ENCODE data around the gene RHOC. TPM values are rescaled to one million over a fixed set of nuclear protein-coding genes. Genes with fewer than 3 reads are reported as not detected.

The RHOC gene
- total RNA-seq, 1 donor from 2014 or later = 131 TPM

DNA sequence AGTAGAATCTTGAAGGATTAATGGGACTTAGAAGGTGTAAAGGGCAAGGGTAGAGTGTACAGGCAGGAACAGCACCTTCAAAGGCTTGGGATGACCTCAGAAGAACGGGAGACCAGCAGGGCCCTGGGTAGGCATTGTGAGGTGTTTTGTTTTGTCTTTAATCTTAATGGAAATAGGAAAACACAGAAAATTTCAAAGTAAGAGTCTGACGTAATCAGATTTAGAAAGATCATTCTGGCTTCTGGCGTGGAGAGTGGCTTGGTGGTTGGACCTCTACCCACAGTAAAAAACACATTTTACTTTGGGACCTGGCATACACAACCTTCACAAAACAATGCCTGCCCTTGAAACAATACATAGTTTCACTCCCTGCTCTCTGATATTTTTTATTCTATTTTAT, 28.3 kb downstream of the RHOC start:
- Mint-ChIP-seq H3K27me3 (no peaks in the 10 kb centered on the region), H3K36me3 (peaks cover 33% of the 10 kb centered on the region), H3K9me3 (no peaks in the 10 kb centered on the region), H3K4me1 (ENCODE audit: unreplicated experiment) (peaks cover 21% of the 10 kb centered on the region), H3K27ac (no peak overlapping the region), H3K4me3 (no peak overlapping the region)
- no peak for DNase-seq (ENCODE audit: extremely low spot score, unreplicated experiment)
- TF ChIP-seq, protein P1, sequence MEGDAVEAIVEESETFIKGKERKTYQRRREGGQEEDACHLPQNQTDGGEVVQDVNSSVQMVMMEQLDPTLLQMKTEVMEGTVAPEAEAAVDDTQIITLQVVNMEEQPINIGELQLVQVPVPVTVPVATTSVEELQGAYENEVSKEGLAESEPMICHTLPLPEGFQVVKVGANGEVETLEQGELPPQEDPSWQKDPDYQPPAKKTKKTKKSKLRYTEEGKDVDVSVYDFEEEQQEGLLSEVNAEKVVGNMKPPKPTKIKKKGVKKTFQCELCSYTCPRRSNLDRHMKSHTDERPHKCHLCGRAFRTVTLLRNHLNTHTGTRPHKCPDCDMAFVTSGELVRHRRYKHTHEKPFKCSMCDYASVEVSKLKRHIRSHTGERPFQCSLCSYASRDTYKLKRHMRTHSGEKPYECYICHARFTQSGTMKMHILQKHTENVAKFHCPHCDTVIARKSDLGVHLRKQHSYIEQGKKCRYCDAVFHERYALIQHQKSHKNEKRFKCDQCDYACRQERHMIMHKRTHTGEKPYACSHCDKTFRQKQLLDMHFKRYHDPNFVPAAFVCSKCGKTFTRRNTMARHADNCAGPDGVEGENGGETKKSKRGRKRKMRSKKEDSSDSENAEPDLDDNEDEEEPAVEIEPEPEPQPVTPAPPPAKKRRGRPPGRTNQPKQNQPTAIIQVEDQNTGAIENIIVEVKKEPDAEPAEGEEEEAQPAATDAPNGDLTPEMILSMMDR (conservative IDR thresholded peaks at IDR 0.05) = no peak

DNA sequence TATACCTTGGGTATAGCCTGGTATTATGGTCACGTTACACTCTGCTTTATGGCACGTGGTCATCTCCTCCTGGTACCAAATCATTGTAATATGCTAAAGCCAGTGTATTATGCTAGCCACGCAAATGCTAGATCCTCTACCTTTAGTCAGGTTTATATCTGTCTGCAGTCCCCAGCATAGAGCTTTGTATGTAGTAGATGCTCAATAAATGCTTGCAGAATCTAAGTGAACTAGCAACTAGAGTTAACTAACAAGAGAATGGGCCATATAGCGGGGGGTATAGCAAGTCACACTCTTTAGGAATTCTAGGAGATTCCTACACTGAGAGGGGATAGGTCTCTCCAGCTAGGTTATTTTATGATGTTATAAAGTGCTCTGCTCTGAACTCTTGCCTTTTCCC, 29.4 kb downstream of the RHOC start:
- no peak for DNase-seq (ENCODE audit: extremely low spot score, unreplicated experiment)
- TF ChIP-seq, protein P1 (conservative IDR thresholded peaks at IDR 0.05) = no peak
- H3K27ac Mint-ChIP-seq = no peak overlapping the region
- no peaks in the 10 kb centered on the region for H3K9me3 Mint-ChIP-seq
- peaks cover 35% of the 10 kb centered on the region for H3K36me3 Mint-ChIP-seq
- peaks cover 28% of the 10 kb centered on the region for H3K4me1 Mint-ChIP-seq (ENCODE audit: unreplicated experiment)
- H3K4me3 Mint-ChIP-seq = peak overlapping the region; percentile 16
- no peaks in the 10 kb centered on the region for H3K27me3 Mint-ChIP-seq

DNA sequence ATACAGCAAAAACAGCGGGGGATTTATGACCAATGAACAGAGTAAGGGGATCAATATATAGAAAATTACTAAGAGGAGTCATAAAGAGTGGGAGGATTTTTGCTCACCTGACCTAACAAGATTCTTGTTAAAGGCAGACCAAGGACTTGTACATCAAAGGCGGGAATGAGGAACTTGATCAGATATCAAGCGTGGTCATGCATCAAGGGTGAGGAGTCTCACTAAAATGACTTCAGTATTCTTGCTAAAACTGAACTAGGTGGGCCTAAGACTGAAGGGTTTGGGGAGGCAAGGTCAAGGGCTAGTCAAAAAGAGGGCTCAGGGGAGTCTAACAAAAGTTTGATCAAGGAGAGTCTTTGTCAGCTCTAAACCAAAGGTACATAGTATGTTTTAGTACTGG, 30.4 kb downstream of the RHOC start:
- H3K36me3 Mint-ChIP-seq = peaks cover 35% of the 10 kb centered on the region
- no peaks in the 10 kb centered on the region for H3K27me3 Mint-ChIP-seq
- H3K4me1 Mint-ChIP-seq (ENCODE audit: unreplicated experiment) = peaks cover 28% of the 10 kb centered on the region
- TF ChIP-seq, protein P1 (conservative IDR thresholded peaks at IDR 0.05) = no peak
- peak overlapping the region; percentile 60 for H3K27ac Mint-ChIP-seq
- peak overlapping the region; percentile 86 for H3K4me3 Mint-ChIP-seq
- no peaks in the 10 kb centered on the region for H3K9me3 Mint-ChIP-seq
- DNase-seq (ENCODE audit: extremely low spot score, unreplicated experiment) = no peak

DNA sequence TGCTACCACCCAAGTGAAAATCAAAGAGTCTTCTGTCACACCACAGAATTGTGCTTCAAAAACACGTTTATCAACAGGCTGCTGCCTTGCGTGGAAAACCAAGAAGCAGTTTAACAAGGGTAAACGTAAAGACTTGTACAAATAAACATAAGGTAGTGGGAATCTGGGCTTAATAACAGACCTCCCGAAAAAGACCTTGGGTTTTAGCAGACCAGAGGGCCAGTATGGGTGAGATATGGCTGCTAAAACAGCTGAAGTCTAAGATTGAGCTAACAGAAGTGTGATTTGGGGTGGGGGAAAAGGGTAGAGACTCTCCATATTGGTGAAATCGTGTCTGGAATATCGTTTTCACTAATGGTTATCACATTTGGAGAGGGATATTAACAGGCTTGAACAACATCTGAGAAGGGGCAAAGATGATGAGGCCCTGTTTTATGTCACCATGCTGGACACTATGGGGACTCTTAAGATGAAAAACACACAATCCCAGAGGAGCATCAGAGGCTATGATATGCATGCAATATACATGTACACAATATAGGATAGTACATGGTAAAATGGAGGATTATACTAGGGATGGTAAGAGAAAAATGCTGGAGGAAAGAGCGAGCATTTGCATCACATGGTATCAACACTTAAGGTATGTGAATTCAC, 31.1 kb downstream of the RHOC start:
- no peak for DNase-seq (ENCODE audit: extremely low spot score, unreplicated experiment)
- Mint-ChIP-seq H3K27me3 (no peaks in the 10 kb centered on the region), H3K4me3 (peak overlapping the region; percentile 86), H3K36me3 (peaks cover 37% of the 10 kb centered on the region), H3K27ac (peak overlapping the region; percentile 66), H3K9me3 (no peaks in the 10 kb centered on the region), H3K4me1 (ENCODE audit: unreplicated experiment) (peaks cover 28% of the 10 kb centered on the region)
- TF ChIP-seq, protein P1 (conservative IDR thresholded peaks at IDR 0.05) = no peak

DNA sequence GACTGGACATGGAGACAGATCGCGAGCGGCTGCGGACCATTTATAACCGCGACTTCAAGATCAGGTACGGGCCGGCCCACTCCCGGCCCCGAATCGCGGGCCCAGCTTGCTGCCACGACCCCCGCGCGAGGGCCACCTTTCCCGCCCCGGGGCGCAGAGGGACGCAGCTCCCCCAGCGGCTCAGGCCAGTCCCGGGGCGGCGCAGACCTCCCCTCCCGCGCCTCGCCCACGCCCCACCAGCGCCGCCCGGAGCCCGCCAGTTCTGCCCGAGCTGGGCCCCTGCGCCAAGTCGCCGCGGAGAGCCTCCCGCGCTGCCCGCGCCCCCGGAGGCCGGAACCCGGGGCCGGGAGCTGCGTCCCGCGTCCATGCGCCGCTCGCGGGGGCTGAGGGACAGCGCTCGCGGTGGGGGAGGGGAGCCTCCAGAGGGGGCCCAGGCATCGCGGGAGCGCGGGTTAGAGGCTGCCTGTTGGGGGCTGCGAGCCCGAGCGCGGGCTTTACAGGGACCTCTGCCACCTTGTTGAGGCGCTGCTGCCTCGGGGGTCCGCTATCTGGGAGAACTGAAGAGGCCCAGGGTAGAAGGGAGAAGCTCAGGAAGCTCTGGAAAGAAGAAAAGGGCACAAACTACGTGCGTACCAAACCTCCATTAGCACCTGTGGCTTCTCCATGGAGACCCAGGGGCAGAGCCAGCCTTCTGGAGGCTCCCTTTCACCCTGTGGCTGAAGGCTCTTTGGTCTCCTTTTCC, 31.8 kb downstream of the RHOC start:
- Mint-ChIP-seq H3K27ac (peak overlapping the region; percentile 94), H3K9me3 (no peaks in the 10 kb centered on the region), H3K4me1 (ENCODE audit: unreplicated experiment) (peaks cover 28% of the 10 kb centered on the region), H3K27me3 (no peaks in the 10 kb centered on the region), H3K36me3 (peaks cover 42% of the 10 kb centered on the region), H3K4me3 (peak overlapping the region; percentile 97)
- peak; percentile 80 for DNase-seq (ENCODE audit: extremely low spot score, unreplicated experiment)
- TF ChIP-seq, protein P1 (conservative IDR thresholded peaks at IDR 0.05) = peak; percentile 23
